ENCODE data around the gene ATG9A. TPM values are rescaled to one million over a fixed set of nuclear protein-coding genes. Genes with fewer than 3 reads are reported as not detected.

ATG9A gene
- total and polyA plus RNA-seq, 2 of the 8 experiments (the other 6 are each of a cell fraction or from before 2014, with no cell fraction given) = 43.6 to 66.8 TPM

GRCh38 chr2:219183151-219183772 is 46.2 kb downstream of the ATG9A start:
- H3K27ac ChIP-seq (ENCODE audit: low read depth, low read length) = no peak overlapping the region
- peaks cover 6 to 37% (median 22%) of the 10 kb centered on the region in 4 experiments; a peak in 6 of 8 replicates for H3K36me3 ChIP-seq (ENCODE audit: control insufficient read depth in 2 of 4, insufficient read depth in 4 of 4, low read length in 3 of 4)
- H3K79me2 ChIP-seq (ENCODE audit: control insufficient read depth in 1 of 2, insufficient read depth in 2 of 2, low read length in 2 of 2) = peaks cover 0 to 8% of the 10 kb centered on the region in 2 experiments; a peak in 1 of 4 replicates
- H2BK5ac ChIP-seq (ENCODE audit: low read depth, low read length) = no peak overlapping the region
- DNase-seq (ENCODE audit: low read depth in 1 of 2, low spot score in 2 of 2) (no peak), FAIRE-seq (no peak)
- ChIA-PET POLR2A (ENCODE audit: partially characterized antibody) (interaction anchor here (1.0 to 2.0 kb wide), 5 partner anchors 10 to 66 kb away, joined by 3 to 5 read pairs (median 3); partner anchors contain the start of genes ABCB6 and ANKZF1), CTCF (ENCODE audit: partially characterized antibody) (interaction anchor here (0.5 to 3.9 kb wide), 5 partner anchors 9 to 215 kb away, joined by 3 to 18 read pairs (median 3); no protein-coding TSS in a partner anchor)
- no peak overlapping the region for H4K91ac ChIP-seq (replicated peaks; ENCODE audit: insufficient read length, low read length)
- H3K23me2 ChIP-seq (ENCODE audit: low read depth, low read length) = peaks cover 3% of the 10 kb centered on the region; the same call in 1 of the 2 replicates
- H3K9ac ChIP-seq (replicated peaks in 1 of 4; ENCODE audit: extremely low read depth in 1 of 4, low read depth in 3 of 4, low read length in 3 of 4) = no peak overlapping the region
- no peak overlapping the region for H3K4ac ChIP-seq (replicated peaks; ENCODE audit: insufficient read length, low read depth, low read length)
- H2BK12ac ChIP-seq (ENCODE audit: low read depth, low read length) = no peak overlapping the region
- no peaks in the 10 kb centered on the region for H3K27me3 ChIP-seq (replicated peaks in 1 of 4; ENCODE audit: control insufficient read depth in 3 of 4, extremely low read depth in 1 of 4, insufficient read depth in 3 of 4, low read length in 3 of 4)
- no peak overlapping the region for H3K14ac ChIP-seq (ENCODE audit: insufficient read length)
- no peak overlapping the region for H4K5ac ChIP-seq (ENCODE audit: insufficient read length, low read depth, low read length)
- H4K20me1 ChIP-seq (replicated peaks in 1 of 2; ENCODE audit: control insufficient read depth in 1 of 2, insufficient read depth in 2 of 2, low read length in 2 of 2) = peaks cover 0 to 4% of the 10 kb centered on the region in 2 experiments
- H2BK15ac ChIP-seq (ENCODE audit: low read length) = no peak overlapping the region
- no peak overlapping the region for H2BK20ac ChIP-seq (ENCODE audit: low read length)
- H3K79me1 ChIP-seq (ENCODE audit: low read depth, low read length) = peaks cover 6% of the 10 kb centered on the region
- H3K23ac ChIP-seq (ENCODE audit: insufficient read length) = no peak overlapping the region
- no peak overlapping the region for H2AFZ ChIP-seq (ENCODE audit: low read length)
- H3K4me1 ChIP-seq (replicated peaks in 1 of 4; ENCODE audit: control insufficient read depth in 3 of 4, insufficient read depth in 4 of 4, low read length in 3 of 4) = peaks cover 0 to 6% (median 4%) of the 10 kb centered on the region in 4 experiments; a peak in 6 of 7 replicates
- no peak overlapping the region for H3K4me3 ChIP-seq (ENCODE audit: extremely low read depth in 1 of 4, insufficient read depth in 2 of 4, low read depth in 3 of 4, low read length in 4 of 4)
- 91% methylated on average over 6 of the region's 6 CpGs; no CpG with 5 or more reads in 1 of the 2 experiments for WGBS, 2 experiments (ENCODE audit: extremely low coverage in 1 of 2, insufficient coverage in 1 of 2, insufficient read length in 1 of 2, insufficient replicate concordance in 2 of 2, low coverage in 1 of 2, low lambda C conversion rate in 2 of 2, missing lambda C conversion rate in 1 of 2)
- no peaks in the 10 kb centered on the region for H3K9me3 ChIP-seq (ENCODE audit: insufficient read depth in 2 of 2, low read depth in 1 of 2, low read length in 1 of 2)
- no peak overlapping the region for H2AK5ac ChIP-seq (ENCODE audit: low read depth, low read length)
- H3K18ac ChIP-seq (ENCODE audit: extremely low read depth, low read length) = no peak overlapping the region
- H3K56ac ChIP-seq (replicated peaks; ENCODE audit: insufficient read length, low read depth, low read length) = no peak overlapping the region
- no peak overlapping the region for H3K4me2 ChIP-seq (ENCODE audit: insufficient read depth in 1 of 2, low read depth in 2 of 2, low read length in 2 of 2)
- no peak overlapping the region for H4K8ac ChIP-seq (ENCODE audit: extremely low read depth, insufficient read depth, low read length)
- H2BK120ac ChIP-seq (replicated peaks; ENCODE audit: low read depth, low read length) = no peak overlapping the region
- TF ChIP-seq BCL11A (IDR thresholded peaks at IDR 0.05; ENCODE audit: low read depth in 2 of 2, low read length in 2 of 2) = no peak
- TF ChIP-seq CREB1 (IDR thresholded peaks at IDR 0.05) = no peak
- TF ChIP-seq YY1 (IDR thresholded peaks at IDR 0.05; ENCODE audit: low read depth, low read length) = no peak
- no peak for TF ChIP-seq BACH1 (IDR thresholded peaks at IDR 0.05; ENCODE audit: low read length)
- no peak for TF ChIP-seq TBP (IDR thresholded peaks at IDR 0.05; ENCODE audit: low read depth, low read length)
- TF ChIP-seq POU5F1 (IDR thresholded peaks at IDR 0.05; ENCODE audit: low read depth, low read length) = no peak
- TF ChIP-seq NRF1 (IDR thresholded peaks at IDR 0.05; ENCODE audit: low read depth, low read length) = no peak
- no peak for TF ChIP-seq JUND (IDR thresholded peaks at IDR 0.05; ENCODE audit: low read length)
- no peak for TF ChIP-seq ATF3 (IDR thresholded peaks at IDR 0.05; ENCODE audit: insufficient read depth, low read depth, low read length)
- TF ChIP-seq GTF2F1 (IDR thresholded peaks at IDR 0.05; ENCODE audit: borderline replicate concordance, low read depth, low read length) = no peak
- TF ChIP-seq FOSL1 (IDR thresholded peaks at IDR 0.05; ENCODE audit: insufficient read depth, low read depth, low read length) = no peak
- TF ChIP-seq USF2 (IDR thresholded peaks at IDR 0.05; ENCODE audit: low read length) = no peak
